Upper lobe of left lung (tissue), 4 donors: Measurements from ENCODE around the gene STAG1.

Experiments
- CTCF ChIP-seq, 6 experiments: fragments of 450-650 bp in 4 of 6; fragments of 200-600 bp in 2 of 6; sonication (generic) in 2 of 6; IDR thresholded peaks; one replicate each; pipeline ENCODE4 v1.5.1; 2016 to 2019; ENCODE audit warnings: antibody characterized with exemption in 6 of 6
- POLR2A ChIP-seq, 4 donors: fragments of 450-650 bp; IDR thresholded peaks; one replicate each; pipeline ENCODE4 v1.5.1; 2016 to 2017; ENCODE audit warnings: antibody characterized with exemption in 4 of 4, mild to moderate bottlenecking in 2 of 4
- POLR2AphosphoS5 ChIP-seq, 2 donors: sonication (generic); formaldehyde crosslinking; IDR thresholded peaks; one replicate each; pipeline ENCODE4 v1.5.1; 2017; ENCODE audit warnings: antibody characterized with exemption in 2 of 2

GRCh38 chr3:136485777-136486176, 266.4 kb downstream of the STAG1 start:
- TF ChIP-seq POLR2AphosphoS5 (IDR thresholded peaks at IDR 0.05) (no peak), POLR2A (IDR thresholded peaks at IDR 0.05) (no peak), CTCF (IDR thresholded peaks at IDR 0.05) (no peak)
